Coronary artery (tissue), 2 donors: Measurements from ENCODE around the gene FAM171A2.

ENCODE experiments used
- DNase-seq: peaks from one replicate; pipeline ENCODE4 v3.0.0-alpha.2; 2017; ENCODE audit warnings: low spot score
- H3K27ac ChIP-seq, 2 donors: fragments of 200-600 bp; sonication (generic); one replicate each; pipeline ENCODE4 v1.5.1; 2016 to 2019
- H3K4me3 ChIP-seq: fragments of 200-600 bp; sonication (generic); 2 replicates; pipeline ENCODE4 v1.5.1; 2016; ENCODE audit warnings: mild to moderate bottlenecking, moderate library complexity
- CTCF ChIP-seq: fragments of 200-600 bp; sonication (generic); IDR thresholded peaks from one replicate; pipeline ENCODE4 v1.5.1; 2019; ENCODE audit warnings: antibody characterized with exemption

The FAM171A2 gene

GRCh38 chr17:44363613-44364159, at the start of gene FAM171A2:
Gene FAM171A2 (minus strand): TSS chr17:44363853. CDS start chr17:44363714, 139 bp downstream.
- peak within 1 kb of the TSS; percentile 73 for H3K4me3 ChIP-seq
- DNase-seq = no peak
- TF ChIP-seq CTCF = peak; percentile 69
- H3K27ac ChIP-seq = no peak within 1 kb of the TSS

- Histone ChIP-seq H3K4me3 (no peak overlapping the region), H3K27ac (no peak overlapping the region)
- TF ChIP-seq CTCF = no peak
- no peak for DNase-seq
Observed at GRCh38 chr17:44409309-44410028, 45.8 kb upstream of the FAM171A2 start.

GRCh38 chr17:44408786-44409185, 45.1 kb upstream of the FAM171A2 start:
- TF ChIP-seq CTCF = no peak
- H3K4me3 ChIP-seq = no peak overlapping the region

GRCh38 chr17:44402564-44403172, 39.0 kb upstream of the FAM171A2 start:
- H3K4me3 ChIP-seq = no peak overlapping the region
- H3K27ac ChIP-seq = no peak overlapping the region
- no peak for TF ChIP-seq CTCF
- DNase-seq = no peak

More at GRCh38 chr17:44408786-44409185, 45.1 kb upstream of the FAM171A2 start:
- H3K27ac ChIP-seq = no peak overlapping the region
- DNase-seq = no peak

- TF ChIP-seq CTCF = no peak
- no peak for DNase-seq
- Histone ChIP-seq H3K4me3 (no peak overlapping the region), H3K27ac (no peak overlapping the region)
Observed at GRCh38 chr17:44400226-44400847, 36.7 kb upstream of the FAM171A2 start.

- TF ChIP-seq CTCF = no peak
- no peak for DNase-seq
- no peak overlapping the region for H3K4me3 ChIP-seq
- H3K27ac ChIP-seq = no peak overlapping the region
Observed at GRCh38 chr17:44398692-44399691, 35.3 kb upstream of the FAM171A2 start.
